ENCODE measurements around the gene TBC1D20.

TBC1D20 gene

GRCh38 chr20:403582-403957, 58.8 kb downstream of the TBC1D20 start:
- no peak for DNase-seq (ENCODE audit: extremely low read depth, low read depth)
- TF ChIP-seq, protein P1, sequence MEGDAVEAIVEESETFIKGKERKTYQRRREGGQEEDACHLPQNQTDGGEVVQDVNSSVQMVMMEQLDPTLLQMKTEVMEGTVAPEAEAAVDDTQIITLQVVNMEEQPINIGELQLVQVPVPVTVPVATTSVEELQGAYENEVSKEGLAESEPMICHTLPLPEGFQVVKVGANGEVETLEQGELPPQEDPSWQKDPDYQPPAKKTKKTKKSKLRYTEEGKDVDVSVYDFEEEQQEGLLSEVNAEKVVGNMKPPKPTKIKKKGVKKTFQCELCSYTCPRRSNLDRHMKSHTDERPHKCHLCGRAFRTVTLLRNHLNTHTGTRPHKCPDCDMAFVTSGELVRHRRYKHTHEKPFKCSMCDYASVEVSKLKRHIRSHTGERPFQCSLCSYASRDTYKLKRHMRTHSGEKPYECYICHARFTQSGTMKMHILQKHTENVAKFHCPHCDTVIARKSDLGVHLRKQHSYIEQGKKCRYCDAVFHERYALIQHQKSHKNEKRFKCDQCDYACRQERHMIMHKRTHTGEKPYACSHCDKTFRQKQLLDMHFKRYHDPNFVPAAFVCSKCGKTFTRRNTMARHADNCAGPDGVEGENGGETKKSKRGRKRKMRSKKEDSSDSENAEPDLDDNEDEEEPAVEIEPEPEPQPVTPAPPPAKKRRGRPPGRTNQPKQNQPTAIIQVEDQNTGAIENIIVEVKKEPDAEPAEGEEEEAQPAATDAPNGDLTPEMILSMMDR (IDR thresholded peaks at IDR 0.05; ENCODE audit: low read depth, low read length, missing control alignments) = no peak
- no peak overlapping the region for H3K4me3 ChIP-seq (replicated peaks; ENCODE audit: low read depth, low read length)

DNA sequence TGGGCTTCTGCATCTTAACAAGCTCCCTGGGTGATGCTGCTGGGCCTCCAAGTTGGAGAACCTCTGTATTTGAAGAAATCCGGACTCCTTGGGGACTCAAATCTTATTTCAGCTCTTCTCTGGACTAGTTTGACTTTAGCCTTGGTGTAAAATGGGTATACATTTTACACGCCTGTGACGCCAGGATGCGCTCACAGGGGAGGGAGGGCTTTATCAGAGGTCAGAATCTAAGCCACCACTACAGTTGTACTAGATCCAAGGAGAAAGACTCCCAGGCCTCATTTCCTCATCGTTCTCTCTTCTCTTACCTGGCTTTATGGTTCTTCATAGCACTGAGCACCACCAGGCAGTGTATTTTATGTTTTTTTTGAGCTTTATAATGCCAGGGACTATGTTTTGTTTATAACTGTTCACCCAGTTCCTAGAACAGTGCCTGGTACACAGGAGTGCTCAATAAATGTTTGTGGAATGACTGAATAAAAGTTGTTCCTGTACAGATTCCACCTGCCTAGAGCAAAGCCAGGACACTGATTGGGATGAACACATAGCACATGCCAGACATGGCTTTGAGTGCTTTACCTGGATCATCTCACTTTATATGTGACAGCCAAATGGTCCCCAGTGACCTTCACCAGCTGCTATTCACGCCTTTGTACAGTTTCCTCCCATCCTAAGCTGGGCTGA, 59.3 kb downstream of the TBC1D20 start:
- no peak for DNase-seq (ENCODE audit: extremely low read depth, low read depth)
- TF ChIP-seq, protein P1 (IDR thresholded peaks at IDR 0.05; ENCODE audit: low read depth, low read length, missing control alignments) = no peak
- no peak overlapping the region for H3K4me3 ChIP-seq (replicated peaks; ENCODE audit: low read depth, low read length)

DNA sequence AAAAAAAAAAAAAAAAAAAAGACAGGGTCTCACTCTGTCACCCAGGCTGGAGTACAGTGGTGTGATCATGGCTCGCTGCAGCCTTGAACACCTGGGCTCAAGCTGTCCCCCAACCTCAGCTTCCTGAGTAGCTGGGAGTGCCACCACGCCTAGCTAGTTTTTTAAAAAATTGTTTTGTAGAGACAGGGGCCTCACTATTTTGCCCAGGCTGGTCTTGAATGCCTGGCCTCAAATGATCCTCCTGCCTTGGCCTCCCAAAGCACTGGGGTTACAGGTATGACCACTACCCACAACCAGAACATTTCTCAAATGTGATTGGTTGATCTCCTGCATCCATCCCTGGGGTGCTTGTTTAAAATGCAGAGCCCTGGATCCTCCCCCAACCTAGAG, 59.8 kb downstream of the TBC1D20 start:
- TF ChIP-seq, protein P1 (IDR thresholded peaks at IDR 0.05; ENCODE audit: low read depth, low read length, missing control alignments) = no peak
- DNase-seq (ENCODE audit: extremely low read depth, low read depth) = no peak
- H3K4me3 ChIP-seq (replicated peaks; ENCODE audit: low read depth, low read length) = no peak overlapping the region

DNA sequence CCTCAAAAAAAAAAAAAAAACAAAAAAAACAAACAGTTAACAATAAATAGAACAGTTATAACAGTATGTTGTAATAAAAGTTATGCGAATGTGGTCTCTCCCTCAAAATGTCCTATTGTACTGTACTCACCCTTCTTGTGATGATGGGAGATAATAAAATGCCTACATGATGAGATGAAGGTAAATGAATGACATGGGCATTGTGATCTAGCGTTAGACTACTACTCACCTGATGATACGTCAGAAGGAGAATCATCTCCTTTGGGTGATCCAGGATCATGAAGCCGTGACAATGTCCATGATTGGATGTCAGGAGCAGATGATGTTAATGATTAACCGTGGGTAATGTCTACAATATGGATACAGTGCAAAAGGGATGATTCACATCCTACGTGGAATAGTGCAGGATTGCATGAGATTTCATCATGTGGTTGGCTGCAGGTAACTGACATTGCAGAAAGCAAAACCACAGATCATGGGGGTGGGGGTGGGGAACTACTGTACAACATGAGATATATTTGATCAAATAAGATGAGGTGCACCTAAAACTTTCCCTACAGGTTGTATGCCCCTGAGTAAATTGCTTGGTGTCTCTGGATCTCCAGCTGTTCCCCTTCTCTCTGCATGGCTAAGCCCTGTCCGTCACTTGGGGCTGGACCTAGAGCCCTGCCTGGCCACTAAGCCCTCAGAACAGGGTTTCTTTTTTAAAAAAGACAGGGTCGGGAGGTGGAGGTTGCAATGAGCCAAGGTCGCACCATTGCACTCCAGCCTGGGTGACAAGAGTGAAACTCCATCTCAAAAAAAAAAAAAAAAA, 60.4 kb downstream of the TBC1D20 start:
- DNase-seq (ENCODE audit: extremely low read depth, low read depth) = no peak
- TF ChIP-seq, protein P1 (IDR thresholded peaks at IDR 0.05; ENCODE audit: low read depth, low read length, missing control alignments) = no peak
- H3K4me3 ChIP-seq (replicated peaks; ENCODE audit: low read depth, low read length) = no peak overlapping the region

GRCh38 chr20:400454-401275, 61.7 kb downstream of the TBC1D20 start:
- DNase-seq (ENCODE audit: extremely low read depth, low read depth) = no peak
- H3K4me3 ChIP-seq (replicated peaks; ENCODE audit: low read depth, low read length) = no peak overlapping the region
- TF ChIP-seq, protein P1 (IDR thresholded peaks at IDR 0.05; ENCODE audit: low read depth, low read length, missing control alignments) = no peak

DNA sequence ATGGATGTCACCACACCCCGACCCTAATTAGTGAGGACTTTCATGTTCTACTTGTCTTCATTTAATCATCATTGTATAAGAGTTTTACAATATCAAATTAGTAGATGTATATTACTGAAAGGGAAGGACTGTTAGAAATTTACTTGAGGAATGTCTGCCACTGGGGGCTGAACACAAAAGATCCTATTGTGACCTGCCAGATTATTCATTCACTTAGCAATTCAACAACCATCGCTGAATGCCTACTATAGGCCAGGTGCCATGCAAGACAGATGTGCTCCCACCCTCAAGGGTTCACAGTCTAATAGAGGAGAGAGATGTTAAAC, 62.2 kb downstream of the TBC1D20 start:
- TF ChIP-seq, protein P1 (IDR thresholded peaks at IDR 0.05; ENCODE audit: low read depth, low read length, missing control alignments) = no peak
- H3K4me3 ChIP-seq (replicated peaks; ENCODE audit: low read depth, low read length) = no peak overlapping the region
- DNase-seq (ENCODE audit: extremely low read depth, low read depth) = no peak

Data from HFF-Myc (cell line).